Stimulated activated CD4-positive, alpha-beta T cell treated with anti-CD3 and anti-CD28 coated beads, Interleukin-12 subunit alpha, Interleukin-12 subunit beta, amount 100 ng/mL, for 48 hours (primary cell): ENCODE data around the gene NFATC2.
"Not testable (repeated sequence)": the region's sequence is repeated elsewhere in the genome, so short reads cannot be mapped to it uniquely, and the experiment has no call there.

Source experiments
- DNase-seq, 3 donors: peaks; one replicate each; pipeline ENCODE4 v3.0.0-alpha.2; 2020; ENCODE audit warnings: low read depth in 2 of 3, low spot score in 1 of 3

The NFATC2 gene

GRCh38 chr20:51480507-51481270 is 61.8 kb downstream of the NFATC2 start:
- DNase-seq = peak; percentile 69 to 82 (median 71)

- DNase-seq = not testable (repeated sequence)
Measured at GRCh38 chr20:51476106-51476505, 66.4 kb downstream of the NFATC2 start.

GRCh38 chr20:51473771-51474170 is 68.7 kb downstream of the NFATC2 start:
- no peak for DNase-seq

- DNase-seq = no peak
Measured at GRCh38 chr20:51473256-51473655, 69.3 kb downstream of the NFATC2 start.

GRCh38 chr20:51470907-51471411 is 71.6 kb downstream of the NFATC2 start:
- peak in 1 of 3 donors; percentile 38 for DNase-seq

- DNase-seq = no peak
Measured at GRCh38 chr20:51470499-51470820, 72.1 kb downstream of the NFATC2 start.

- DNase-seq = no peak
Measured at GRCh38 chr20:51469578-51470498, 72.7 kb downstream of the NFATC2 start.

GRCh38 chr20:51469046-51469445 is 73.5 kb downstream of the NFATC2 start:
- DNase-seq = no peak

- DNase-seq = no peak
Measured at GRCh38 chr20:51468636-51469035, 73.9 kb downstream of the NFATC2 start.

GRCh38 chr20:51467956-51468626 is 74.4 kb downstream of the NFATC2 start:
- DNase-seq = no peak

- no peak for DNase-seq
Measured at GRCh38 chr20:51463998-51464397, 78.5 kb downstream of the NFATC2 start.

GRCh38 chr20:51463560-51463959 is 79.0 kb downstream of the NFATC2 start:
- DNase-seq = no peak

GRCh38 chr20:51462566-51463276 is 79.8 kb downstream of the NFATC2 start:
- no peak for DNase-seq

- DNase-seq = not testable (repeated sequence)
Measured at GRCh38 chr20:51461846-51462245, 80.7 kb downstream of the NFATC2 start.

GRCh38 chr20:51461306-51461705 is 81.2 kb downstream of the NFATC2 start:
- DNase-seq = no peak

GRCh38 chr20:51460569-51461265 is 81.8 kb downstream of the NFATC2 start:
- no peak for DNase-seq

GRCh38 chr20:51460163-51460562 is 82.4 kb downstream of the NFATC2 start:
- DNase-seq = no peak

- DNase-seq = no peak
Measured at GRCh38 chr20:51458751-51459439, 83.6 kb downstream of the NFATC2 start.

- no peak for DNase-seq
Measured at GRCh38 chr20:51457533-51457932, 85.0 kb downstream of the NFATC2 start.
